AG04450 (cell line): Measurements from ENCODE around the gene CNIH1. TPM values are rescaled to one million over a fixed set of nuclear protein-coding genes. Genes with fewer than 3 reads are reported as not detected.

ENCODE experiments used
- CTCF ChIA-PET: fragments of 300-600, 350-600 bp; formaldehyde crosslinking; extraction: SDS; loops from one replicate; lab custom pipeline; 2022; ENCODE audit warnings: antibody characterized with exemption, inconsistent platforms; lab: Charles Lee
- POLR2A ChIA-PET: fragments of 350-600 bp; formaldehyde crosslinking; extraction: SDS; loops from one replicate; lab custom pipeline; 2021; ENCODE audit warnings: antibody characterized with exemption, inconsistent platforms; lab: Yijun Ruan, JAX
- DNase-seq: peaks from one replicate; pipeline ENCODE4 v3.0.0-alpha.2; 2011; ENCODE audit warnings: low read depth, low spot score
- H3K27ac ChIP-seq: one replicate; pipeline ENCODE4 v1.5.1; 2012; ENCODE audit warnings: low read depth, low read length, control low read depth
- H3K27me3 ChIP-seq: one replicate; pipeline ENCODE4 v1.6.0; 2012; ENCODE audit warnings: low read length; ENCODE audit not compliant: control insufficient read depth, insufficient read depth
- H3K4me3 ChIP-seq: 2 replicates; pipeline ENCODE4 v1.5.1; 2011; ENCODE audit warnings: mild to moderate bottlenecking, low read depth, low read length, control low read depth
- H3K9me3 ChIP-seq: 2 replicates; pipeline ENCODE4 v1.5.1; 2012; ENCODE audit warnings: low read length; ENCODE audit not compliant: control insufficient read depth, insufficient read depth
- polyA plus RNA-seq: library from polyadenylated mRNA; depleted of rRNA; stranded (reverse); fragments of >200 nt; gene quantifications from 2 replicates; pipeline ENCODE4 v1.2.3, GENCODE V29; 2011
- TF ChIP-seq, protein P1 (sequence below): IDR thresholded peaks from 2 replicates; pipeline ENCODE4 v1.5.1; 2011; ENCODE audit warnings: low read depth, low read length, control low read depth, inconsistent platforms

Gene CNIH1
- polyA plus RNA-seq, 1 experiment: 254 TPM

GRCh38 chr14:54451121-54451601, 10.0 kb upstream of the CNIH1 start:
- TF ChIP-seq, protein P1, sequence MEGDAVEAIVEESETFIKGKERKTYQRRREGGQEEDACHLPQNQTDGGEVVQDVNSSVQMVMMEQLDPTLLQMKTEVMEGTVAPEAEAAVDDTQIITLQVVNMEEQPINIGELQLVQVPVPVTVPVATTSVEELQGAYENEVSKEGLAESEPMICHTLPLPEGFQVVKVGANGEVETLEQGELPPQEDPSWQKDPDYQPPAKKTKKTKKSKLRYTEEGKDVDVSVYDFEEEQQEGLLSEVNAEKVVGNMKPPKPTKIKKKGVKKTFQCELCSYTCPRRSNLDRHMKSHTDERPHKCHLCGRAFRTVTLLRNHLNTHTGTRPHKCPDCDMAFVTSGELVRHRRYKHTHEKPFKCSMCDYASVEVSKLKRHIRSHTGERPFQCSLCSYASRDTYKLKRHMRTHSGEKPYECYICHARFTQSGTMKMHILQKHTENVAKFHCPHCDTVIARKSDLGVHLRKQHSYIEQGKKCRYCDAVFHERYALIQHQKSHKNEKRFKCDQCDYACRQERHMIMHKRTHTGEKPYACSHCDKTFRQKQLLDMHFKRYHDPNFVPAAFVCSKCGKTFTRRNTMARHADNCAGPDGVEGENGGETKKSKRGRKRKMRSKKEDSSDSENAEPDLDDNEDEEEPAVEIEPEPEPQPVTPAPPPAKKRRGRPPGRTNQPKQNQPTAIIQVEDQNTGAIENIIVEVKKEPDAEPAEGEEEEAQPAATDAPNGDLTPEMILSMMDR: no peak
- CTCF ChIA-PET: interaction anchor here (0.7 to 2.5 kb wide), 2 partner anchors 8 to 10 kb away, joined by 4 to 16 read pairs; partner anchors contain the start of gene CNIH1
- POLR2A ChIA-PET: interaction anchor here (0.7 kb wide), 1 partner anchor 10 kb away, joined by 3 read pairs; no protein-coding TSS in a partner anchor

DNA sequence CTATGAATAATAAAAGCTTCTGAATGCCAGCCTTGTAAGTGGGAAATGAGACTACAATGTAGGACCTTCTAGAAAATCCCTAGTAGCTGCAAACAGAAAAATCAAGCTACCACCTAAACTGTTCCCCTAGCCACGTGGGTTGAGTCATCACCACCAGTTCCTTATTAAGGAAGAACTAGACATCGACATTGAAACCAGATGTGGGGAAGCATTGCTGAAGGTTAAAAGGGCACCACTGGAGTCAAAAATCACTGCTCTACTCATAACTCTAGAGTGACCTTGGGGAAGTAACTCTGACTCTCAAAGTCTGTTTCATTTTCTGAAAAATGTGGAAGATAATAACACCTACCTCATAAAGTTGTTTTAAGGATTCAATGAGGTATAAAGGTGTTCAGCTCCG, 9.4 kb upstream of the CNIH1 start:
- Histone ChIP-seq H3K27me3 (peaks cover 2% of the 10 kb centered on the region), H3K4me3 (no peak overlapping the region), H3K27ac (no peak overlapping the region), H3K9me3 (no peaks in the 10 kb centered on the region)
- no peak for DNase-seq
- TF ChIP-seq, protein P1: no peak
- CTCF ChIA-PET: interaction anchor here (0.8 to 2.5 kb wide), 2 partner anchors 9 to 18 kb away, joined by 3 to 16 read pairs; partner anchors contain the start of gene CNIH1
- POLR2A ChIA-PET: interaction anchor here (0.7 kb wide), 1 partner anchor 10 kb away, joined by 3 read pairs; no protein-coding TSS in a partner anchor

More at GRCh38 chr14:54451121-54451601, 10.0 kb upstream of the CNIH1 start:
- no peak for DNase-seq
- Histone ChIP-seq H3K27me3 (no peaks in the 10 kb centered on the region), H3K9me3 (no peaks in the 10 kb centered on the region), H3K27ac (no peak overlapping the region), H3K4me3 (no peak overlapping the region)

DNA sequence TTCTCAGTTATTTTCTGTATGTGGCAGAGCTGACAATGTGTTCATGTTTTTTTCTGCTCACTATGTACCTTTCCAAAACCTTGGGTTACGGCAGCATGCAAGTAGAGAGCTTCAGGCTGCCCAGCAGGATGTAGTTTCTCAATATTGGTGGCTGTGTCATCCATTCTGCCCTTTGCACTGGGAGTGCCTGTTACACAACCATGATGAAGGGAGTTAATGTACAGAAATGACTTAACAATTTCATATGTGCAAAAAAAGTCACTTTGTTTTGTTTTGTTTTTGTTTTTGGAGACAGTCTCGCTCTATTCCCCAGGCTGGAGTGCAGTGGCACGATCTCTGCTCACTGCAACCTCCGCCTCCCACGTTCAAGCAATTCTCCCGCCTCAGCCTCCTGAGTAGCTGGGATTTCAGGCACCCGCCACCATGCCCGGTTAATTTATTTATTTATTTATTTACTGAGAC, 6.1 kb upstream of the CNIH1 start:
- CTCF ChIA-PET: no interaction called here
- Histone ChIP-seq H3K27ac (no peak overlapping the region), H3K9me3 (no peaks in the 10 kb centered on the region), H3K27me3 (peaks cover 2% of the 10 kb centered on the region), H3K4me3 (no peak overlapping the region)
- no peak for DNase-seq
- TF ChIP-seq, protein P1: no peak
- POLR2A ChIA-PET: interaction anchor here (0.6 to 1.2 kb wide), 6 partner anchors 9 to 456 kb away, joined by 3 to 6 read pairs (median 4); partner anchors contain the start of genes GCH1, GMFB and SAMD4A

- Histone ChIP-seq H3K4me3 (no peak overlapping the region), H3K27me3 (peaks cover 2% of the 10 kb centered on the region), H3K27ac (no peak overlapping the region), H3K9me3 (no peaks in the 10 kb centered on the region)
- ChIA-PET POLR2A (interaction anchor here (0.7 to 1.2 kb wide), 2 partner anchors 42 to 83 kb away, joined by 3 read pairs; partner anchors contain the start of gene GMFB), CTCF (no interaction called here)
- TF ChIP-seq, protein P1: no peak
- DNase-seq: no peak
Observed at GRCh38 chr14:54446161-54446693, 5.1 kb upstream of the CNIH1 start.

DNA sequence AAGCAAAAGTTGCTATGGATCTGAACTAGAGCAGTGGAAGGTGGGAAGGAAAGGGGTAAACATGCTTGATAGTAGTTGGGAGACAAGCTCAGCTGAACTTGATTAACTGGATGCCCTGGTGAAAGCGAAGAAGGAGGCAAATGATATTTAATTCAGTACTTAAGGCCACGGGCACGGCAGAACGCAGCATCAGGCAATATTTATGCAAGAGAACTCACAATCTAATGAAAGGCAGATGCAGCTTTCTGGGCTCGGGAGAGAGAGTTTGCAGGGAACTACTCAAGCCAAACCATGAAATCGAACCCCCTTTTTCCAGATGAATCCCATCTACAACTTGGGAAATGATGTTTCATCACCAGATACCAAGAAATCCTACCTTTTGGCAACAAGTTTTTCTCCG, 3.5 kb upstream of the CNIH1 start:
- H3K27ac ChIP-seq: no peak overlapping the region
- no peak overlapping the region for H3K4me3 ChIP-seq
- POLR2A ChIA-PET: no interaction called here
- CTCF ChIA-PET: no interaction called here
- TF ChIP-seq, protein P1: no peak
- H3K27me3 ChIP-seq: peaks cover 2% of the 10 kb centered on the region
- no peak for DNase-seq
- no peaks in the 10 kb centered on the region; the same call in 1 of the 2 replicates for H3K9me3 ChIP-seq
